GM21390 (cell line): ENCODE data around the gene KRTAP3-1.

Experiments
- ATAC-seq: cut with Tn5 transposase; IDR thresholded peaks from one replicate; pipeline ENCODE4 v1.9.1; 2021; ENCODE audit not compliant: unreplicated experiment

KRTAP3-1 gene

GRCh38 chr17:40980596-40980995 is 28.3 kb downstream of the KRTAP3-1 start:
- ATAC-seq = no peak

- ATAC-seq = no peak
Observed at GRCh38 chr17:40980117-40980516, 28.8 kb downstream of the KRTAP3-1 start.

DNA sequence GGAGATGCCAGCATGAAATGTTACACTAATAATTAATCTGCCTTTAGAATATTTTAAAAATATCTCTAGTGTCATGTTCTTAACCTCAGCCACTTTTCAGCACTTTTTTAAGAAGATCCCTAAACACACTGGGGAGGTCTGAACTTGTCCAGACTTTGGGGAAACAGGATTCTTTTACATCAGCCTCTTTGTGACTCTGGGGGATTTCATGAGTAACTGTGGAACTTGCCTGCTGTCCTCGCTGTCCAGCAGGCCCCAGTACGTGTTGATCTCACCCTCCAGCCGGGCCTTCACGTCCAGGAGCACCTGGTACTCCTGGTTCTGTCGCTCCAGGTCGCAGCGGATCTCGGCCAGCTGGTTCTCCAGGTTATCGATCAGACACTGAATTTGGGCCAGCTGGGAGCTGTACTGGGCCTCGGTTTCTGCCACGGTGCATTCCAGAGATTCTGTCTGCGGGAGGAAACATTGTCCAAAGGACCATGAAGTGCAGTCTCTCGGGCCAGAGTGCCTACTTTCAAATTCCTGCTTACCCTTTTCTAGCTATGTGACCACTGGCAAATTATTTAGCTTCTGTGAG is 30.3 kb downstream of the KRTAP3-1 start:
- no peak for ATAC-seq

GRCh38 chr17:40975516-40975915 is 33.4 kb downstream of the KRTAP3-1 start:
- no peak for ATAC-seq

GRCh38 chr17:40974366-40974765 is 34.6 kb downstream of the KRTAP3-1 start:
- ATAC-seq = no peak

DNA sequence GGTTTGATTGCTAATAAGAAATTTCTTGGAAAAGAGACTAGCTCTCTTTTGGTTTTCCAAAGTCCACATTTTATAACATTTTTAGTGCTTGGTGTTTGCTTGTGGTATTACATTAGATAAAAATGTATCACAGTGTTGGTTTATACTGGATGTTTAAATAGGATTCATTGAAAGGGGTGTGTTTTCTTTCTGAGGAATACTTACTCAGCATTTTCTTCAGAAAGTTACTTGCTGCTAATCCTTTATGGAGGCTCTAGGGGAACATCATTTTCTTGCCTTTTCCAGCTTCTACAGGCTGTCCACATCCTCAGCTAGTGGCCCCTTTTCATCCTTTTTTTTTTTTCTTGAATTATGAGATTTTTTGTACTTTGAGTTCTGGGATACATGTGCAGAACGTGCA is 41.3 kb downstream of the KRTAP3-1 start:
- no peak for ATAC-seq

GRCh38 chr17:40966848-40967247 is 42.1 kb downstream of the KRTAP3-1 start, which contains the start of gene KRT39:
Gene KRT39 (minus strand): TSS chr17:40966948. CDS start chr17:40966856, 92 bp downstream.
- ATAC-seq = no peak

- no peak for ATAC-seq
Observed at GRCh38 chr17:40963838-40964237, 45.1 kb downstream of the KRTAP3-1 start.

- no peak for ATAC-seq
Observed at GRCh38 chr17:40962059-40962561, 46.8 kb downstream of the KRTAP3-1 start.

DNA sequence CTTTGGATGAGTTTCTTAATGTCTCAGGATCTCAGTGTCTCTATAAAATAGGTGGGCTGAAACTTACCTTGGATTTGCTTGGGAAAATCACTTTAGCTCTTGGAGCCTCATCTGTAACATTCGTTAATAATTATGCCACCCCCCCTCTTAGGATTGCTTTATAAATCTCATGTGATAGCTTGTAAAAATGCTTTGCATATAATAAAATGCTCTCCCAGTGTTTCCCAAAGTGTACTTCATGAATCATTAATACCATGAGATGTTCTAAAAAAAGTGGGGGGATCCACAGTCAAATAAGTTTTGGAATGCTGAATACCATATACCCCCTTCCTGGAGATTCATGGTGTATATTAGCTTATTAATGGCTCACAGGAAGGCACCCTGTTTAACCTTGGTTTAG is 47.3 kb downstream of the KRTAP3-1 start:
- ATAC-seq = no peak

- no peak for ATAC-seq
Observed at GRCh38 chr17:40960144-40960543, 48.8 kb downstream of the KRTAP3-1 start.
